SK-MEL-5 (cell line): ENCODE measurements around the gene ANKFY1. TPM values are rescaled to one million over a fixed set of nuclear protein-coding genes. Genes with fewer than 3 reads are reported as not detected.
A peak's percentile ranks its signal among the peaks of the same experiment; 100 is the strongest.

Experiments used
- DNase-seq: peaks from one replicate; pipeline ENCODE4 v3.0.0-alpha.2; 2016; ENCODE audit warnings: low read depth, low spot score
- in situ Hi-C: cut with HindIII; loops from 2 replicates; pipeline ENCODE4 v1.10.0; 2016; ENCODE audit warnings: low sequenced_read_pairs, high pct_unique_total_duplicates, low pct_unique_long_range_greater_than_20kb
- total RNA-seq: library from RNA; depleted of rRNA; stranded (reverse); fragments of >200 nt; shearing (Covaris generic); gene quantifications from 2 replicates; pipeline ENCODE4 v1.2.3, GENCODE V29; 2014

Gene ANKFY1
- total RNA-seq, 1 experiment from 2014 or later, result 19.1 TPM

- in situ Hi-C loops, result no loop called here
- peak; percentile 55 for DNase-seq
Observed at GRCh38 chr17:4233668-4234258, 30.0 kb downstream of the ANKFY1 start.

DNA sequence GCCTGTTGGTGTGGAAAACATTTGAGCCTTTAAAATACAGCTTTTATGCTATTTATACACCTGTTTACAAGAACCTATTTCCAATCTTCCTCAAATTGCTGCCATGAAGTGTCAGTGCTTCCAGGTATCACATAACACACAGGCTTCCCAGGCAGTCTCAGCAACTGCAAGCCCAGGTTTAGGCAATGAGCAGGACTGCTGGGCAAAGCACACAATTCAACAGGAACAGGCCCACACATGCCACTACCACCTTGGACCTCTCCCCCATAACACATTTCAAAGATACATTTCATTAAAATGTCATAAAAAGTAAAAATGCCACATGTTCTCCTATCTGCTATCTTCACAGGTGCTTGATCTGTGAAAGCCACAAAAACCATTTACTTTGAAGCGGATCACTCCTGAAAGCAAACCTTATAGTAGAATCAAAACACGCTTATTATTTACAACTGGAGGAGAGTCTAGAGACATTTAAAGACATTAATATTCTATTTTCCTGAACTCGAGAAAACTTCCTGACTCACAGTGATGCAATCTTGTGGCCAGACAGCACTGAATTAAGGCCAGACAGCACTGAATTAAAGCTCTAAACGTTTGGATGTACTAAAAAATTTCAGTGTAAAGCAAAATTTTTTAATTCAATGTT lies 31.5 kb downstream of the ANKFY1 start:
- DNase-seq, result no peak
- in situ Hi-C loops, result no loop called here

DNA sequence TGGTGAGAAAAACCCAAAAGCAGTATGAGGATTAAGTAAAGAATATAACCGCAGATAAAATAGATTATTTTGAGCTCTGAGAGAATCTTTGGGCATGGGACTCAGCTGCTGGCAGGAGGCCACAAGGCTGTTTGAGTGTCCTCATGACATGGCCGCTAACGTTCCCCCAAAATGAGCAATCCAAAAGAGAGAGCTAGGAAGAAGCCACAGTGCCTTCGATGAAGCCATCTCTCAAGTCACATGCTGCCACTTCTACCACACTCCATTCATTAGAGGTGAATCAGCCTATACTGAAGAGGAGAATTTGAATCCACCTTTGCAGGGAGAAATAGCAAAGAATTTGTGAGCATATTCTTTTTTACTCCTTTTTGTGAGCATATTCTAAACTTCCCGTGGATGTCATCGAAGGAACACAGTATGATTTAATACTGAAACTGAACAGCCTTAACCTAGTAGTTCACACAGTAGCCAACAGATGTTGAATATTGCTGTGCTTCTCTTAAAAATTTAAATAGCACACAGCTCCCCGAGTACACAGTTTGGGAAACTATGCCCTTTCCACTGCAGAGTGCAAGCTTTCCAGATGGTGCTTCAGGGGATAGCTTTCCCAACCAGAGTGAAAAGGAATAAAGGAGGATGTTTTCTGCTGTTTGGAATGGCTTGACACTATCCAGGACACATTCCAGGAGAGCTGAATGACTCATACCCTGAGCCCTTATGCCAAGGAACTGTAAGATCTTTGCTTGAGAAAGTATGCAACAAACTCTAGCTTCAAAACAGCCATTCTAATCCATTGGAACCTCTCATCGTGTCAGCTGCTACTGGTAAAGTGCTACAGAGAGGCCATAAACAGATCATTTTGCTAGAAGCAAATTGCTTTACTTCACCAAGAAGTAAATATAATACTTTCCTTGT lies 33.9 kb downstream of the ANKFY1 start:
- in situ Hi-C loops, result no loop called here
- peak; percentile 95 for DNase-seq

GRCh38 chr17:4221899-4222659 lies 41.7 kb downstream of the ANKFY1 start:
- no peak for DNase-seq
- in situ Hi-C loops, result no loop called here

DNA sequence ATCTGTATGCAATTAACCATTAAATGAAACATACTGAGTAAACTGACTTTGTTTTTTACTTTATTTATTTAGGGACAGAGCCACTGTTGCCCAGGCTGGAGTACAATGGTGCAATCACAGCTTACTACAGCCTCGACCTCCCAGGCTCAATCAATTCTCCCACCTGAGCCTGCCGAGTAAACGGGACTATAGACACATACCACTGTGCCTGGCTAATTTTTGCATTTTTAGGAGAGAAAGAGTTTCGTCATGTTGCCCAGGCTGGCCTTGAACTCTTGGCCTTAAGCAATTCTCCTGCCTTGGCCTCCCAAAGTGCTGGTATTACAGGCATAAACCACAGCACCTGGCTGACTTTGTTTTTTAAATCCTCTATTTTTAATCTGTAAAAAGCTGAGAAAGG lies 42.6 kb downstream of the ANKFY1 start:
- no peak for DNase-seq
- in situ Hi-C loops, result no loop called here

DNA sequence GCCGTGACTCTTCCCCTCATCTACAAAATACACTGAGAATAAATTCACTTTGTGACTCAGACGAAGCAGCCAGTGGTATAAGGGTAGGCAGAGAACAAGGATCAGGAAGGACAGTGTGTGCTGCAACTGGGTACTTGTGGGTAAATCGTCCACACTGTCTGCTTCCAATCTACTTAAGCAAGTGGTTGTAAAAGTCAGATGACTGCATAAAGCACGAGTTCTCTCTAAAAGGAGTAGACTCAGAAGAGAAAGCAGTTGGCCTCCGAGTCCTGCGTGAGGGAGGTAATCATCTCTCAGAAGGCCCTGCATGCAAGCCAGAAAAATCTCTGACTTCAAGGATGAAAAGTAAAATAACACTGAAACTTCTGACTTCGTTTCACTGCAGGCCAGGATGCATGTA lies 43.1 kb downstream of the ANKFY1 start:
- in situ Hi-C loops, result no loop called here
- peak; percentile 85 for DNase-seq

DNA sequence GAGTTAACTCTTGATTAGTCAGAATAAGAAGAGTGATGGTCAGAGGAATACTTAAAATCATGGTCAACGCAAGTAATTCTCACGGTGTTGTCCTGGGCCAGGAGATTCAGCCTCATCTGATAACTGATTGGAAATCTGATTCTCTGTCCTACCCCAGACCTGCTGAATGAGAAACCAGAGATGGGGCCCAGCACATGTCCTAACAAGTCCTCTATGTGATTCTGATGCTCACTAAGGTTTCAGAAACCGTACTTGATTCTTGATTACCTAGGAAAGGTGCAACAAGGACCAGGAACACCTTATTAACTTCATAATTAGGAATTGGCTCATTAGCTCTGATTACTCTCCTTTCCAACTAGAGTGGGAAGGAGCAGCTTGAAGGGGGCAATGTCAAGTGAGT lies 44.5 kb downstream of the ANKFY1 start:
- DNase-seq, result no peak
- in situ Hi-C loops, result no loop called here

DNA sequence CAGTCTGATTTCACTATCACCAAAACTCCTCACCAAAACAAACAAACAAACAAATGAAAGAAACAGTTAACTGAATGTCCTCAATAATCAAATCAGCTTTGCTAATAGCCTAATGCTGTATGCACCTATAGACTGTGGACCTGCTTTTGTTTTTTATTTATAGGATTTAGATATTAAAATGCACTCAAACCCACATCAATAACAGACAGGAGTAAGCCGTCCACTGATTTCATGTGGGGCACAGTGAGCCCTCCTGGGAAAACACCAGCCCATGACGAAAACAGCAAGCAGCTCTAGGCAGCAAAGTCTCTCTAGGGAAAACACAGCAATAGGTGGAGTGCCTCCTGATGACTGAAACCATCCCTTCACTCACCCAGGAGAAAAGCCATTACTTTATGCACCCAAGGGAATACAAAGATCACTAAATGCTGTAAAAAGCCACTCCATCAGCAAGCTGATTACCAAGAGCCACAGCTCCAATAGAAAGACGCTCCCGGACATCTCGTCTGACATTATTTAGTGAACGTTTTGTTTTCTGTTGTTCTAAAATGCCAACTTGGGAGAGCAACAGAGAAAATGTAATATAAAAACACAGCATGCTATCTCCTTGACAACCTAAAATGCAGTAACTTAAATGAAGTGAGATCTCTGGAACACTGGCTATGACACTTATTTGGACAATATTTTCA lies 47.8 kb downstream of the ANKFY1 start:
- no peak for DNase-seq
- in situ Hi-C loops, result no loop called here

GRCh38 chr17:4214157-4214556 lies 49.6 kb downstream of the ANKFY1 start:
- DNase-seq, result no peak
- in situ Hi-C loops, result no loop called here

- no peak for DNase-seq
- in situ Hi-C loops, result no loop called here
Observed at GRCh38 chr17:4209611-4210010, 54.2 kb downstream of the ANKFY1 start.

DNA sequence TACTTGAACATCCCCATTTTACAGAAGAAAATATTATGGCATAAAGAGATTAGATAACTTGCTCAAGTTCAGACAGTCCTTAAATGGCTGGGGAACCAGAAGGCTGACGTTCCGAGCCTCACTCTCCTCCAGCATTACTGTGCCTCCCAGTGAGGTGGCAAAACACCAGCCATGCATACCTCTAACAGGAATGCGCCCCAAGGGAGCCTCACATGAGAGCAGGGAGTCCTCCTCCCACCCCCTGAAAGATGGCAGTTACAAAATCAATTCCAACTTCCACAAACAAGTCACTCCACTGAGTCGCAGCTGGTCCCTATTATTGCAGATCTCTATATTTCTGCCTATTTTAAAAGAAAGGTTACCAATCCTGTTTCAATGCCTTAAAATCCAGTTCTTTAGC lies 55.5 kb downstream of the ANKFY1 start:
- in situ Hi-C loops, result no loop called here
- DNase-seq, result no peak

DNA sequence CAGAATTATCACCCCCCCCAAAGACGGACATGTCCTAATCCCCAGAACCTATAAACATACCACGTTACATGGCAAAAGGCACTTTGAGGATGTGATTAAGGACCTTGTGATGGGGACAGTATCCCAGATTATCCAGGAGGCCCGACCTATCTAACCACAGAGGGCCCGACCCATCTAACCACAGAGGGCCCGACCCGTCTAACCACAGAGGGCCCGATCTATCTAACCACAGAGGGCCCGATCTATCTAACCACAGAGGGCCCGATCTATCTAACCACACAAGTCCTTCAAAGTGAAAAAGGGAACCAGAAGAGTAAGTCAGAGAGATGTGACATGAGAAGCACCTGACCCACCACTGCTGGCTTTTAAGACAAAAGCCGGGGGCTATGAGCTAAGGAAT lies 56.8 kb downstream of the ANKFY1 start:
- in situ Hi-C loops, result no loop called here
- DNase-seq, result no peak

DNA sequence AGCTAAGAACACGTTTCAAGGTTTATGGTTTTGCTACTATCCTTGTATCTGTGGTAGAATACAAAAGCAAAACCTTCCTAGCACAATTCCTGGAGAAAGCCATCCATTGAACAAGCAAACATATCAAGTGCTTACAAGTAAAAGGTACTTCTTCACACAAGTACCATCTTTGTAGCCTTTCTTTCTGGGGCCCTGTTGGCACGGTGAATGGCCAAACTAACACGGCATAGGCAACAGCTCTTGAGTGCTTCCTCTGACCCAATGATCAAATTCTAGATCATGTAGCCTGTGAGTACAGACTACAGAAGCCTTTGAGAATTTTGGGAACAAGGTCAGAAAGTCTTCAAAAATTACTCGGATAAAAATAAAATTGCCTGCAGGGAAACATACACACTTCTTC lies 57.9 kb downstream of the ANKFY1 start:
- no peak for DNase-seq
- in situ Hi-C loops, result no loop called here

- DNase-seq, result no peak
- in situ Hi-C loops, result no loop called here
Observed at GRCh38 chr17:4204710-4205173, 59.0 kb downstream of the ANKFY1 start.

GRCh38 chr17:4204190-4204589 lies 59.6 kb downstream of the ANKFY1 start:
- in situ Hi-C loops, result no loop called here
- DNase-seq, result no peak

DNA sequence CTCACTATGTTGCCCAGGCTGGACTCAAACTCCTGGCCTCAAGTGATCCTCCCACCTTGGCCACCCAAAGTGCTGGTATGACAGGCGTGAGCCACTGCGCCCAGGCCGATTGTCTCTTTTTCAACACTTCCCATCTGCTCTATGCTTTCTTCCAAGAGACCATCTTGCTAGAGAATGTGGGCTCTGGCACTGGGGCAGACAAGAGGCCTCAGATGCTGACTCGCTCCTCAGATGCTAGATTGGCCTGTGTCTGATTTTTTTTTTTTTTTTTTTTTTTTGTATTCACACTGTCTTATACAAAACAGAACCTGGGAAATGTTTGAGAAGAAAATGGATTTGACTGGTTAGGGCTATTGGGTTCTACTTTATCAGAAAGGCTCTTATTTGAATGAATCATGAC lies 62.6 kb downstream of the ANKFY1 start:
- DNase-seq, result no peak
- in situ Hi-C loops, result no loop called here

DNA sequence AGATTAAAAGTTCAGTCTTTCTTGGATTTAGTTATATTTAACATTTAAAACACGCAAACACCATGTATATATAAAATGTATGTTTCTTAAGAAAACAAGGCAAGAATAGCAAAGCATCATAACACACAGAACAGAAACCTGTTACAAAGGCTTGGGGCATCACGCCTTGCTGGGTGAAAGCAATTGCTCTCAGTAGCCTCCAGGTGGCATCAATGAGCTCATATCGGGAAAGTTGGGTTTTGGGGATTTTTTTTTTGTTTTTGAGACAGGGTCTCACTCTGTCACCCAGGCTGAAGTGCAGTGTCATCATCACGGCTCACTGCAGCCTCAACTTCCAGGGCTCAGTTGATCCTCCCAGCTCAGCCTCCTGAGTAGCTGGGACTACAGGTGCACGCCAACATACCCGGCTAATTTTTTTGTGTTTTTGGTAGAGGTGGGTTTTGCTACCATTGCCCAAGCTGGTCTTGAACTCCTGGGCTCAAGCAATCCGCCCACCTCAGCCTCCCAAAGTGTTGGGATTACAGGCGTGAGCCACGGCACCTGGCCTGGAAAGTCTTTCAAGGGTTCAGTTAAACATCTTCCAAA lies 63.9 kb downstream of the ANKFY1 start:
- peak; percentile 69 for DNase-seq
- in situ Hi-C loops, result no loop called here
